ENCODE results near the gene SGO2.

The SGO2 gene

GRCh38 chr2:200515155-200515554, 10.9 kb upstream of the SGO2 start:
- Histone ChIP-seq H2BK5ac (ENCODE audit: low read depth, low read length, poor library complexity, severe bottlenecking) (no peak overlapping the region), H3K9me3 (ENCODE audit: control insufficient read depth, low read length) (peaks cover 8% of the 10 kb centered on the region), H3K9ac (ENCODE audit: low read length) (no peak overlapping the region), H3K18ac (ENCODE audit: low read depth in 1 of 2, low read length in 2 of 2) (no peak overlapping the region), H3K79me1 (replicated peaks; ENCODE audit: low read length, poor library complexity, severe bottlenecking) (peaks cover under 1% of the 10 kb centered on the region), H2AK5ac (ENCODE audit: low read length, severe bottlenecking) (no peak overlapping the region), H2BK120ac (ENCODE audit: low read depth, low read length) (no peak overlapping the region), H3K4me1 (ENCODE audit: control insufficient read depth, insufficient read depth, low read depth, low read length) (no peaks in the 10 kb centered on the region), H3K4me3 (ENCODE audit: insufficient read depth in 1 of 2, low read depth in 1 of 2, low read length in 2 of 2) (no peak overlapping the region), H3K14ac (ENCODE audit: low read length in 2 of 2) (no peak overlapping the region), H2AFZ (ENCODE audit: low read depth, low read length) (no peak overlapping the region), H3K4ac (ENCODE audit: low read depth in 1 of 2, low read length in 2 of 2) (no peak overlapping the region), H2BK12ac (ENCODE audit: low read length in 2 of 2) (no peak overlapping the region), H4K8ac (ENCODE audit: low read length) (no peak overlapping the region), H3K27ac (ENCODE audit: low read length, poor library complexity, severe bottlenecking) (no peak overlapping the region), H3K4me2 (ENCODE audit: low read length, poor library complexity, severe bottlenecking) (no peak overlapping the region), H2BK15ac (ENCODE audit: low read depth, poor library complexity, severe bottlenecking) (no peak overlapping the region), H3K27me3 (ENCODE audit: control insufficient read depth in 1 of 2, insufficient read depth in 1 of 2, low read length in 2 of 2) (peaks cover 19 to 29% of the 10 kb centered on the region in 2 experiments), H3K23ac (ENCODE audit: low read length in 2 of 2) (no peak overlapping the region), H4K91ac (ENCODE audit: low read length) (no peak overlapping the region), H3K36me3 (ENCODE audit: control insufficient read depth in 1 of 2, insufficient read depth in 2 of 2, low read depth in 1 of 2, low read length in 2 of 2) (no peaks in the 10 kb centered on the region)
- WGBS: 23% methylated on average over 1 of the region's 1 CpG
- no peak for DNase-seq

- Histone ChIP-seq H2BK120ac (ENCODE audit: low read depth, low read length) (no peak overlapping the region), H3K36me3 (ENCODE audit: control insufficient read depth in 1 of 2, insufficient read depth in 2 of 2, low read depth in 1 of 2, low read length in 2 of 2) (no peaks in the 10 kb centered on the region), H2BK5ac (ENCODE audit: low read depth, low read length, poor library complexity, severe bottlenecking) (no peak overlapping the region), H2BK12ac (ENCODE audit: low read length in 2 of 2) (peak overlapping the region in 1 of 2 experiments; percentile 6), H3K4me3 (ENCODE audit: insufficient read depth in 1 of 2, low read depth in 1 of 2, low read length in 2 of 2) (no peak overlapping the region), H3K27ac (ENCODE audit: low read length, poor library complexity, severe bottlenecking) (no peak overlapping the region), H3K79me1 (replicated peaks; ENCODE audit: low read length, poor library complexity, severe bottlenecking) (peaks cover 11% of the 10 kb centered on the region), H3K23ac (ENCODE audit: low read length in 2 of 2) (no peak overlapping the region), H3K4me1 (ENCODE audit: control insufficient read depth, insufficient read depth, low read depth, low read length) (peaks cover 2% of the 10 kb centered on the region), H2AK5ac (ENCODE audit: low read length, severe bottlenecking) (no peak overlapping the region), H3K14ac (ENCODE audit: low read length in 2 of 2) (no peak overlapping the region), H3K9me3 (ENCODE audit: control insufficient read depth, low read length) (no peaks in the 10 kb centered on the region), H3K4ac (ENCODE audit: low read depth in 1 of 2, low read length in 2 of 2) (no peak overlapping the region), H3K9ac (ENCODE audit: low read length) (no peak overlapping the region), H3K27me3 (ENCODE audit: control insufficient read depth in 1 of 2, insufficient read depth in 1 of 2, low read length in 2 of 2) (peaks cover 6% of the 10 kb centered on the region in 2 experiments), H2AFZ (ENCODE audit: low read depth, low read length) (no peak overlapping the region), H3K4me2 (ENCODE audit: low read length, poor library complexity, severe bottlenecking) (no peak overlapping the region), H4K91ac (ENCODE audit: low read length) (no peak overlapping the region), H4K8ac (ENCODE audit: low read length) (no peak overlapping the region), H3K18ac (ENCODE audit: low read depth in 1 of 2, low read length in 2 of 2) (no peak overlapping the region), H2BK15ac (ENCODE audit: low read depth, poor library complexity, severe bottlenecking) (no peak overlapping the region)
- no peak for DNase-seq
- WGBS: 86% methylated on average over 3 of the region's 3 CpGs
Observed at GRCh38 chr2:200523158-200523557, 2.8 kb upstream of the SGO2 start.

- H3K23ac ChIP-seq (ENCODE audit: low read length in 2 of 2): no peak overlapping the region
- no peaks in the 10 kb centered on the region for H3K36me3 ChIP-seq (ENCODE audit: control insufficient read depth in 1 of 2, insufficient read depth in 2 of 2, low read depth in 1 of 2, low read length in 2 of 2)
- 100% methylated on average over 1 of the region's 2 CpGs for WGBS
- peaks cover 6% of the 10 kb centered on the region in 2 experiments for H3K27me3 ChIP-seq (ENCODE audit: control insufficient read depth in 1 of 2, insufficient read depth in 1 of 2, low read length in 2 of 2)
- H3K9me3 ChIP-seq (ENCODE audit: control insufficient read depth, low read length): no peaks in the 10 kb centered on the region
- no peak overlapping the region for H3K18ac ChIP-seq (ENCODE audit: low read depth in 1 of 2, low read length in 2 of 2)
- no peak overlapping the region for H3K9ac ChIP-seq (ENCODE audit: low read length)
- no peak overlapping the region for H2AK5ac ChIP-seq (ENCODE audit: low read length, severe bottlenecking)
- no peak overlapping the region for H3K4me2 ChIP-seq (ENCODE audit: low read length, poor library complexity, severe bottlenecking)
- no peak overlapping the region for H2BK120ac ChIP-seq (ENCODE audit: low read depth, low read length)
- no peak overlapping the region for H2BK15ac ChIP-seq (ENCODE audit: low read depth, poor library complexity, severe bottlenecking)
- no peak overlapping the region for H4K91ac ChIP-seq (ENCODE audit: low read length)
- H3K4me1 ChIP-seq (ENCODE audit: control insufficient read depth, insufficient read depth, low read depth, low read length): peaks cover 2% of the 10 kb centered on the region
- H4K8ac ChIP-seq (ENCODE audit: low read length): no peak overlapping the region
- no peak overlapping the region for H2AFZ ChIP-seq (ENCODE audit: low read depth, low read length)
- H3K14ac ChIP-seq (ENCODE audit: low read length in 2 of 2): no peak overlapping the region
- no peak for DNase-seq
- H3K27ac ChIP-seq (ENCODE audit: low read length, poor library complexity, severe bottlenecking): no peak overlapping the region
- no peak overlapping the region for H2BK12ac ChIP-seq (ENCODE audit: low read length in 2 of 2)
- H3K4me3 ChIP-seq (ENCODE audit: insufficient read depth in 1 of 2, low read depth in 1 of 2, low read length in 2 of 2): no peak overlapping the region
- no peak overlapping the region for H3K4ac ChIP-seq (ENCODE audit: low read depth in 1 of 2, low read length in 2 of 2)
- H3K79me1 ChIP-seq (replicated peaks; ENCODE audit: low read length, poor library complexity, severe bottlenecking): peaks cover 13% of the 10 kb centered on the region
- H2BK5ac ChIP-seq (ENCODE audit: low read depth, low read length, poor library complexity, severe bottlenecking): no peak overlapping the region
Observed at GRCh38 chr2:200523604-200524003, 2.4 kb upstream of the SGO2 start.

- Histone ChIP-seq H3K4me2 (ENCODE audit: low read length, poor library complexity, severe bottlenecking) (no peak overlapping the region), H3K27ac (ENCODE audit: low read length, poor library complexity, severe bottlenecking) (no peak overlapping the region), H3K79me1 (replicated peaks; ENCODE audit: low read length, poor library complexity, severe bottlenecking) (peaks cover 17% of the 10 kb centered on the region), H2BK120ac (ENCODE audit: low read depth, low read length) (no peak overlapping the region), H3K23ac (ENCODE audit: low read length in 2 of 2) (no peak overlapping the region), H3K9me3 (ENCODE audit: control insufficient read depth, low read length) (no peaks in the 10 kb centered on the region), H2BK12ac (ENCODE audit: low read length in 2 of 2) (no peak overlapping the region), H2AFZ (ENCODE audit: low read depth, low read length) (no peak overlapping the region), H4K91ac (ENCODE audit: low read length) (no peak overlapping the region), H3K4me1 (ENCODE audit: control insufficient read depth, insufficient read depth, low read depth, low read length) (peaks cover 2% of the 10 kb centered on the region), H3K27me3 (ENCODE audit: control insufficient read depth in 1 of 2, insufficient read depth in 1 of 2, low read length in 2 of 2) (peaks cover 6% of the 10 kb centered on the region in 2 experiments), H3K18ac (ENCODE audit: low read depth in 1 of 2, low read length in 2 of 2) (no peak overlapping the region), H4K8ac (ENCODE audit: low read length) (no peak overlapping the region), H3K4me3 (ENCODE audit: insufficient read depth in 1 of 2, low read depth in 1 of 2, low read length in 2 of 2) (peak overlapping the region in 1 of 2 experiments; percentile 85), H2AK5ac (ENCODE audit: low read length, severe bottlenecking) (no peak overlapping the region), H2BK5ac (ENCODE audit: low read depth, low read length, poor library complexity, severe bottlenecking) (no peak overlapping the region), H2BK15ac (ENCODE audit: low read depth, poor library complexity, severe bottlenecking) (no peak overlapping the region), H3K36me3 (ENCODE audit: control insufficient read depth in 1 of 2, insufficient read depth in 2 of 2, low read depth in 1 of 2, low read length in 2 of 2) (no peaks in the 10 kb centered on the region), H3K4ac (ENCODE audit: low read depth in 1 of 2, low read length in 2 of 2) (no peak overlapping the region), H3K9ac (ENCODE audit: low read length) (peak overlapping the region; percentile 90), H3K14ac (ENCODE audit: low read length in 2 of 2) (no peak overlapping the region)
- DNase-seq: no peak
- no CpG with 5 or more reads among the region's 2 CpGs for WGBS
Observed at GRCh38 chr2:200525066-200525465, 941 bp upstream of the SGO2 start.
